IMR-90 (cell line): ENCODE measurements around the gene RANBP10.

ENCODE experiments used
- CTCF ChIP-seq: conservative IDR thresholded peaks from 2 replicates; pipeline ENCODE4 v1.5.1; 2012; ENCODE audit warnings: mild to moderate bottlenecking, low read depth, low read length, improper control_type of control experiment
- RFX5 ChIP-seq: IDR thresholded peaks from 2 replicates; pipeline ENCODE4 v1.8.0; 2012; ENCODE audit warnings: low read depth, mild to moderate bottlenecking, low read length, moderate library complexity

GRCh38 chr16:67780847-67781564 is 25.4 kb downstream of the RANBP10 start:
- TF ChIP-seq CTCF (no peak), RFX5 (no peak)
